Measurements from ENCODE around the gene MFSD1.

The MFSD1 gene

DNA sequence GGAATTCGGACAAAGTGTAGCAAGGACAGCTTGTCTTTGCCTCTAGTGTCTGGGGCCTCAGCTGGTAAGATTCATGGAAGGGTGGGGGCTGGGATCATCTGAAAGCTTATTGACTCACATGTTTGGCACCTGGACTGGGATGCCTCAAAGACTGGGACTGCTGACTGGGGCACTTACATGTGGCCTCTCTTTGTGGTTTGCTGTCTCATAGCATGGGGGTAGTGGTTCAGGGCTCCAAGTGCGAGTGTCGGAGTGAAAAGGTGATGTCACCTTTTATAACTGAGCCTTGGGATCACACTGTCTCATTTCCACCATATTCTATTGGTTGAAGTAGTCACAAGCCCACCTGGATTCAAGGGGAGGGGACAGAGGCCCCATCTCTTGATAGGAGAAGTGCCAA is 6.8 kb downstream of the MFSD1 start:
- in situ Hi-C loops (cut with MboI; ENCODE audit: low pct_unique_long_range_greater_than_20kb, low sequenced_read_pairs, unreplicated experiment): no loop called here
- DNase-seq (ENCODE audit: low spot score): no peak
- TF ChIP-seq, protein P1, sequence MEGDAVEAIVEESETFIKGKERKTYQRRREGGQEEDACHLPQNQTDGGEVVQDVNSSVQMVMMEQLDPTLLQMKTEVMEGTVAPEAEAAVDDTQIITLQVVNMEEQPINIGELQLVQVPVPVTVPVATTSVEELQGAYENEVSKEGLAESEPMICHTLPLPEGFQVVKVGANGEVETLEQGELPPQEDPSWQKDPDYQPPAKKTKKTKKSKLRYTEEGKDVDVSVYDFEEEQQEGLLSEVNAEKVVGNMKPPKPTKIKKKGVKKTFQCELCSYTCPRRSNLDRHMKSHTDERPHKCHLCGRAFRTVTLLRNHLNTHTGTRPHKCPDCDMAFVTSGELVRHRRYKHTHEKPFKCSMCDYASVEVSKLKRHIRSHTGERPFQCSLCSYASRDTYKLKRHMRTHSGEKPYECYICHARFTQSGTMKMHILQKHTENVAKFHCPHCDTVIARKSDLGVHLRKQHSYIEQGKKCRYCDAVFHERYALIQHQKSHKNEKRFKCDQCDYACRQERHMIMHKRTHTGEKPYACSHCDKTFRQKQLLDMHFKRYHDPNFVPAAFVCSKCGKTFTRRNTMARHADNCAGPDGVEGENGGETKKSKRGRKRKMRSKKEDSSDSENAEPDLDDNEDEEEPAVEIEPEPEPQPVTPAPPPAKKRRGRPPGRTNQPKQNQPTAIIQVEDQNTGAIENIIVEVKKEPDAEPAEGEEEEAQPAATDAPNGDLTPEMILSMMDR (IDR thresholded peaks at IDR 0.05; ENCODE audit: extremely low read depth, insufficient read depth, missing control alignments): no peak

DNA sequence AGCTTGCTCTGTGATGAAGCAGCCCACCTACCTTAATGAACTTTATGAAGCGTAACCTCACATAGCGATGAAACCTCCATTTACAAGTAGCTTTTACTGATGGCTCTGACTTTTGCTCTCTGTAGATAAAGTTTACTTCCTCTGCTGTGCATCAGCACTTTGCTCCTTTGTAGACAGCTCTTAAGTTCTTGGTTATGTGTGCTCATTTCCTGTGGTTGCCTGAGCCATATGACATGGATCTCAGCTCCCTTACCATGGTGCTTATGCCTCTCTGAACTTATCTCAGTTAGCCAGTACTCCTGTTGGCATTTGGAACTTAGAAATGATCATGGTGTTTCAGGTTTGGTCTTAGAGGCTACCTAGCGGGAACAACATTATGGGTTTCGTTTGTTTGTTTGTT is 7.8 kb downstream of the MFSD1 start:
- TF ChIP-seq, protein P1 (IDR thresholded peaks at IDR 0.05; ENCODE audit: extremely low read depth, insufficient read depth, missing control alignments): no peak
- in situ Hi-C loops (cut with MboI; ENCODE audit: low pct_unique_long_range_greater_than_20kb, low sequenced_read_pairs, unreplicated experiment): no loop called here
- DNase-seq (ENCODE audit: low spot score): no peak

DNA sequence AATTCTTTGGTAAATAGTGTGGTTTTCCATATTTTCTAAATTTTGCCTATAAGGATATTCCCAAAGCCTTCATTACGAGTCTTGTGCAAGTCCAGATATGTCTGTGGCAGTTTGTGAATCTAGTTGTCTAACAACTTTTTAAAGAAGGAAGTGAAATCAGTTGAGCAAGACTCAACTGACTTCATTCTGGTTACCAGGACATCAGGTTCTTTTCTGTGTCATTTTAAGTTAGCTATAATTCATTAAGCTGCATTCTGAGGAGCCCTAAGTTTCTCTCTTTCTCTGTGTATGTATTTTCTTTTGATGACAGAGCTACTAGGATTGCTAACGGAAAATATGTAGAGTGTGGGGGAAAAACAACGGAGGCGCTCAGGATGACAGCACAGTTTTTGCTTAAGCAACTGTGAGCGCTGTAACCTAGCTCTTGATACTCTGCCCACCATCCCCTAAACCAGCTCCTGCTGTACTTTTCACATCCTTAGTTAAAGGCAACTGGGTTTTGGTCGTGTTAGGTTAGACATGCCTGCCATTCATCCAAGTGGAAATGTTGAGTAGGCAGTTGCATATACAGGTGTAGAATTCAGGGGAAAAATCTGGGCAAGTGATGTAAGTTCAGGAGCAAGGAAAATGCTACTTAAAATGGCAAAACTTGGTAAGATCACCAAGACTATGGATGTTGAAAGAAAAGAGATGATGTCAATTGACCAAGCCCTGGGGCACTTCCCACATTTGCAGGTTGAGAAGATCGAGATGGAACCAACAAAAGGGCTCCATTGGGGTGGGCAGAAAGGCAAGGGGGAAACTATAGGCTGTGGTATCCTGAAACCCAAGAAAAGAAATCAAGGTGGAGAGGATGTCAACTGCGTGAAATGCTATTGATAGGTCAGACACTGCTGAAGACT is 9.2 kb downstream of the MFSD1 start:
- in situ Hi-C loops (cut with MboI; ENCODE audit: low pct_unique_long_range_greater_than_20kb, low sequenced_read_pairs, unreplicated experiment): no loop called here
- TF ChIP-seq, protein P1 (IDR thresholded peaks at IDR 0.05; ENCODE audit: extremely low read depth, insufficient read depth, missing control alignments): no peak
- no peak for DNase-seq (ENCODE audit: low spot score)

DNA sequence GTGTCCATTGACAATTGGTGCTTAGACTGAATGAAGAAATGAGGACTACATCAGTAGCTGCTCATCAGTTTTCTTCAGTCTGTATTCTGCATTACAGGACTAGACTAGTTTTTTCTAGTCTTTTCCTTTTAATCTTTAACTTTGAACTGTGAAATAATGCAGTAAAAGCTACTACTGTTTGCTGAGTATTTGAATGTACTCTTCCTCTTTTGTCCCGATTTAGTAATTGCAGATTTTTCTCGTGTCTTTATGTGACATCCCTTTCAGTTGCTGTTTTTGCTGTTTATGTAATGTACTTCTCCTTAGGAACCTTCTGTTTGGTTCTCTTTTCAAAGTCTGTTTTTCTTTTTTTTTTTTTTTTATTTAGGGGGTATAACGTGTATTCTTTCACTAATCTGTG is 17.4 kb downstream of the MFSD1 start:
- DNase-seq (ENCODE audit: low spot score): no peak
- in situ Hi-C loops (cut with MboI; ENCODE audit: low pct_unique_long_range_greater_than_20kb, low sequenced_read_pairs, unreplicated experiment): no loop called here
- TF ChIP-seq, protein P1 (IDR thresholded peaks at IDR 0.05; ENCODE audit: extremely low read depth, insufficient read depth, missing control alignments): no peak

DNA sequence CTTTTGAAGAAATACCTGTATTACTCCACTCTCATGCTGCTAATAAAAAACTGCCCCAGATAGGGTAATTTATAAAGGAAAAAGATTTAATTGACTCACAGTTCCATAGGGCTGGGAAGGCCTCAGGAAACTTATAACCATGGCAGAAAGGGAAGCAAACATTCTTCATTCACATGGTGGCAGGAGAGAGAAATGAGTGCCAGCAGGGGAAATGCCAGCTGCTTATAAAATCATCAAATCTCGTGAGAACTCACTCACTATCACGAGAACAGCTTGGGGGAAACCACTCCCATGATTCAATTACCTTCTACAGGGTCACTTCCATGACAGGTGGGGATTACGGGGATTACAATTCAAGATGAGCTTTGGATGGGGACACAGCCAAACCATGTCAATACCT is 18.7 kb downstream of the MFSD1 start:
- in situ Hi-C loops (cut with MboI; ENCODE audit: low pct_unique_long_range_greater_than_20kb, low sequenced_read_pairs, unreplicated experiment): no loop called here
- TF ChIP-seq, protein P1 (IDR thresholded peaks at IDR 0.05; ENCODE audit: extremely low read depth, insufficient read depth, missing control alignments): no peak

DNA sequence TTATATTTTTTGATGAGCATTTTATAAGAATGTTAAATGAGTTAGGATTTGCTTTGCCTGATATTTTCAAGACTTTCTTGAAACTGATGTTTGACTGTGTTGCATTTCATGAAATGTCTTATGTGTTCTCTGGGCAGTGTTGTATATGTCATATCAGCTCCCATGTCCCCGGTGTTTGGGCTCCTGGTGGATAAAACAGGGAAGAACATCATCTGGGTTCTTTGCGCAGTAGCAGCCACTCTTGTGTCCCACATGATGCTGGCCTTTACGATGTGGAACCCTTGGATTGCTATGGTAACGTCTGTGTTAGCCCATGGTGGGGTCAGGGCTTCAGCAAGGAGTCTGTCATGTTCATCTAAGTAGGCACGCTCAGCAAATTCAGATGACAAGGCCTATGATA is 20.0 kb downstream of the MFSD1 start:
- TF ChIP-seq, protein P1 (IDR thresholded peaks at IDR 0.05; ENCODE audit: extremely low read depth, insufficient read depth, missing control alignments): no peak
- in situ Hi-C loops (cut with MboI; ENCODE audit: low pct_unique_long_range_greater_than_20kb, low sequenced_read_pairs, unreplicated experiment): no loop called here

More for the DNA sequence above, 18.7 kb downstream of the MFSD1 start:
- no peak for DNase-seq (ENCODE audit: low spot score)

More for the DNA sequence above, 20.0 kb downstream of the MFSD1 start:
- DNase-seq (ENCODE audit: low spot score): no peak
